GM19395 (cell line): ENCODE measurements around the gene SPEF1.

Experiments used
- ATAC-seq: cut with Tn5 transposase; IDR thresholded peaks from one replicate; pipeline ENCODE4 v1.9.1; 2021; ENCODE audit warnings: mild to moderate bottlenecking, moderate library complexity; ENCODE audit not compliant: unreplicated experiment

Gene SPEF1

DNA sequence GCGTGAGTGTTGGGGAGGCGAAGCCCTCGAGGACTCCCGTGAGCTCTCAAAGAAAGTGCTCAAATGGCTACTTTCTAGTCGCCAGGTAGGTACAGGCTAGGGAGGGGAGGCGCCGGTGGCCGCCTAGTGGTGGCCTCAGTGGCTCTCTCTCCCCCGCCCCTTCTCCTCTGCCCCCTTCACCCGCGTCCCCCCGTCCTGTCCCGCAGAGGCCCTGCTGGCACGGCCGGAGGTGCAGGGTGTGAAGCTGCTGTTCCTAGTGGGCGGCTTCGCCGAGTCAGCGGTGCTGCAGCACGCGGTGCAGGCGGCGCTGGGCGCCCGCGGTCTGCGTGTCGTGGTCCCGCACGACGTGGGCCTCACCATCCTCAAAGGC lies 30.0 kb downstream of the SPEF1 start:
- no peak for ATAC-seq

DNA sequence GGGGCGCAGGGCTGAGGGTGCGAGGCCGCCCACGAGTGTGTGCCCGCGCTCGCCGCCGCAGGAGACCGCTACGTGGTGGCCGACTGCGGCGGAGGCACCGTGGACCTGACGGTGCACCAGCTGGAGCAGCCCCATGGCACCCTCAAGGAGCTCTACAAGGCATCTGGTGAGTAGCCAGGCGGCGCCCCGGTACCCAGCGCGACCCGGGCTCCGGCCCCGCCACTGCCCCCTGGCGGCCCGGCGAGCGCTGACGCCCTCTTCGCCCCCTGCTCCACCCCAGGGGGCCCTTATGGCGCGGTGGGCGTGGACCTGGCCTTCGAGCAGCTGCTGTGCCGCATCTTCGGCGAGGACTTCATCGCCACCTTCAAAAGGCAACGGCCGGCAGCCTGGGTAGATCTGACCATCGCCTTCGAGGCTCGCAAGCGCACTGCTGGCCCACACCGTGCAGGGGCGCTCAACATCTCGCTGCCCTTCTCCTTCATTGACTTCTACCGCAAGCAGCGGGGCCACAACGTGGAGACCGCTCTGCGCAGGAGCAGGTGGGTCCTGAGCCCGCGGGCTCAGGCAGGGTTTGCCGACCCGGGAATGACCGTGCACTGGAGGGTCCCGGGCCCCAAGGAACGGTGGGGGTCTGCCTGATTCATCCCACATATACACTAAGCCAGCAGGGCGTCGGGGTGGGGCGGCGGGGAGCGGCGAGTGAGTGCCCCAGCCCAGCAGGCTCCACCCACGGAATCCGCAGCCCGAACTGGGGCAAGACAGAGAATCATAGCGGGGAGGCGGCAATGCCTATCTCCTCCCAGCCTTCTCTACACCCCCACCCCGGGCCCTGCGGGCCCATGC lies 31.3 kb downstream of the SPEF1 start:
- no peak for ATAC-seq

DNA sequence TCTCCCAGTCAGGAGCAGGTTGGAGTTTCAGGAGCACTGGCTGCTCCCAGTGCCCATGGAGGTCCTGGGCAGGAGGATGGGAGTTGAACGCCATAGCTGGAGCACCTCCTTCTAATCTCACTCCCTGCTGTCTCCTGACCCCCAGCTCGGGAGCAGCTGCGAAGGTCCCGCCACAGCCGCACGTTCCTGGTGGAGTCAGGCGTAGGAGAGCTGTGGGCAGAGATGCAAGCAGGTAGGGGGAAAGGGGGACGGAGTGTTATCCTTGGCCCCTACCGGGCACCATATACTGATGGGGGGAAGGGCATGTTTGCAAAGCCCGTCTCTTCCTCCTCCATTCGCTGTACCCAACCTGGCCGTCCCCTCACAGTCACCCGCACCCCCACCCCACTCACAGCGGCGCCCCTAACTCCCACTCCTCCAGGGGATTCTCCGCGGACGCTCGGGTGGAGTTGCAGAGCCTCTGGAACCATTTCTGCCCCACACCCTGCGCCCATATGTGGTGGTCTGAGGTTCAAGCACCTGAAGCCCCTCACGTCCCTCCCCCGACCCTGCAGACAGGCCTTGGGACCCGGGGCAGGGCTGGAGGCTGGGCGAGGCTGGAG lies 32.1 kb downstream of the SPEF1 start:
- ATAC-seq, result no peak

- no peak for ATAC-seq
These were observed 33.2 kb downstream of the SPEF1 start for GRCh38 chr20:3748073-3748472.

DNA sequence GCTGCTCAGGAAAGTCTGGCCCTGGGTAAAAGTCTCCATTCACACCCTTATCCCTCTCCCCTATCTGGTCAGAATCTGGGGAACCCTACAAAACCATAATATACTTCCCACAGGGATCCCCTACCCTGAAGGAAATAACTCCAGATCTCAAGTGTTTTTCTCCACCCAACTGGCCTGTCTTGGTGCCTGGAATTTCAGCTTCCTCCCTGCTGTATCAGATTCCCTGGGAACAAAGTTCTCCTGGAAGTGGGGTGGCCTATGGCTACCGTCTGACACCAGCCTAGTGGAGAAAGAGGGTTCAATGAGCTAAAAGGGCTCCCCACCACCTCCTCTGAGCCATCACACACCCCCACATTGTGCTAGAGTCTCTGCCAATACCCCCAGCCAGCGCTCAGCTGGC lies 33.8 kb downstream of the SPEF1 start:
- no peak for ATAC-seq

- ATAC-seq, result no peak
These were observed 35.5 kb downstream of the SPEF1 start for GRCh38 chr20:3745686-3746173.

DNA sequence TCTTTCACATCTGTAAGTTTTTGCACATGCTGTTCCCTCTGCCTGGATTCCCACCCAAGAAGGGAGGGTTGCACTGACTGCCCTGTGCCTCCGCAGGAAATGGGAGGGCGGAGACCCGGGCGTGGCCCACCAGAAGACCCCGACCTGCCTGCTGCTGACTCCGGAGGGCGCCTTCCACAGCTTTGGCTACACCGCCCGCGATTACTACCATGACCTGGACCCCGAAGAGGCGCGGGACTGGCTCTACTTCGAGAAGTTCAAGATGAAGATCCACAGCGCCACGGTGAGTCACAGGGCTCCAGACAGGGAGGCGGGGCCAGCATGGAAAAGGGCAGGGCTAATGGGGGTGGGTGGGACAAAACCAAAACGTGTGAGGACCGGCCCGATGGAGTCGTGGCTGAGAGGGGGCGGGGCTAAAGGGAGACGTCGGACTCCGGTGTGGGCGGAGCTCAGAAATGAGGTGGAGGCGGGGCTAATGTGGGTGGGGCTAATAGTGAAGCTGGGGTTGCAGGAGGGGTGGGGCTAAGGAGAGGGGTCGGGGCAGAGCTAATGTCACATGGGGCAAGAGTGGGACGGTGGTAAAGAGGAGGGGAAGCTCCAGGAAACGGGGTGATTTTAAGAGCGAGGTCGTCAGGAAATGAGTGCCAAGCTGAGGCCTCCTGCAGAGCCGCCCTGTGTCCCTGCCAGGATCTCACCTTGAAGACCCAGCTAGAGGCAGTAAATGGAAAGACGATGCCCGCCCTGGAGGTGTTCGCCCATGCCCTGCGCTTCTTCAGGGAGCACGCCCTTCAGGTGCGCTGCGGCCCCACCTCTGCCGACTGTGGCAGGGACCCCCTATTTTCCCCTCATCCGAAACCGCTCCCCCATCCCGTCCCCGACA lies 36.2 kb downstream of the SPEF1 start:
- no peak for ATAC-seq

- ATAC-seq, result no peak
These were observed 37.2 kb downstream of the SPEF1 start for GRCh38 chr20:3744037-3744436.

- ATAC-seq, result no peak
These were observed 38.0 kb downstream of the SPEF1 start for GRCh38 chr20:3743251-3743650.

DNA sequence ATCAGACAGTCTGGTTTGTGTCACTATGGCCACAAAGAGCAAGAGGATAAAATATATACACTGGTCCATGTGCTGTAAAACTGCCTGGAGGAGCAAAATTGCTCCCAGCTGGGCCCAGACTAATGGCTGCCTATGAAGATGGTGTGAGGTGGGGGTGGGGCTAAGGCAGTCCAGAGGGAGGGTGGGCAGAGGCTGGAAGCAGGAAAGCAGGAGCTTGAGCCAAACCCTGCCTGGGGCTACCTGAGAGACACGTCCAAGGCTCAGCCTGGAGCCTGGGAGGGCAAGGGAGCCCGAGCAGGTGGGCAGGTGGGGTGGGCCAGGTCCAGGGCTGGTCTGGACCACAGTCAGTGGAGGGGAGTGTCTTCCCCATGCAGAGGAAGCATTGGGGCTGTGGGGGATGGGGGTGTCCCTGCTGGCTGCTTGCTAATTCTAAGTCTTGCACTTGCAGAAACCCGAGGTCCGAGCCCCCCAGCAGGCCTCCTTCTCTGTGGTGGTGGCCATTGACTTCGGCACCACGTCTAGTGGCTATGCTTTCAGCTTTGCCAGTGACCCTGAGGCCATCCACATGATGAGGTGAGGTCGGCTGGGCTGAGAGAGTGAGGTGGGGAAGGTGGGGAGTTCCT lies 39.3 kb downstream of the SPEF1 start:
- no peak for ATAC-seq

DNA sequence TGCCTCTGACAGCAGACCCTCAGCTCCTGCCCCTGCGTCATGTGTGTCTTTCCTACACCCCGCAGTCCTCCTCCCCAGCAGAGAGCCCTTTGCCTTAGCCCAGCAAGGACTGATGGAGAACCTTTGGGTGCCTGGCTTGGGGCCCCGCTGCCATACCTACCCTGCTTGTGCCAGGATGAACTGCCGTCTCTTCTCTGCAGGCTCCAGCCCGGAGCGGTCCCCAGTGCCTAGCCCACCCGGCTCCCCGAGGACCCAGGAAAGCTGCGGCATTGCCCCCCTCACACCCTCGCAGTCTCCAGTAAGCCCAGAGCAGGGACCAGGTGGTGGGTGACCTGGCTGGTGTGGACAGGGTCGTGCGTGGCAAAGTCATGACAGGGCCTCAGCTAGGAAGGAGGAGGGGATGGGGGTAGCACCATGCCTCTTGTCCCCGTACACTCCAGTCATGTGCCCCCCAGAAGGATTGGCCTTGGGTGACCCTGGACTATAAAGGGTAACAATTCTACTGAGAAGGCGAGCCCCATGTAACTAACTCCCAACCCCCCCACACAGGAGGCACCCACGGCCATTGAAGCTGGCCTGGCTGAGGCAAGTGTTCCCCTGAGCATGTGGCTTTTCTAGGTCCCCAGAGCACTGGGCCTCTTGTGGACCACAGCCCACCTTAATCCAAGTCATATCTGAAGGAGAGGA lies 40.5 kb downstream of the SPEF1 start:
- ATAC-seq, result no peak

- no peak for ATAC-seq
These were observed 41.3 kb downstream of the SPEF1 start for GRCh38 chr20:3739926-3740451.

GRCh38 chr20:3739054-3739925 lies 42.0 kb downstream of the SPEF1 start:
- no peak for ATAC-seq

GRCh38 chr20:3738111-3739053 lies 42.9 kb downstream of the SPEF1 start:
- no peak for ATAC-seq

GRCh38 chr20:3735768-3736167 lies 45.5 kb downstream of the SPEF1 start:
- no peak for ATAC-seq

DNA sequence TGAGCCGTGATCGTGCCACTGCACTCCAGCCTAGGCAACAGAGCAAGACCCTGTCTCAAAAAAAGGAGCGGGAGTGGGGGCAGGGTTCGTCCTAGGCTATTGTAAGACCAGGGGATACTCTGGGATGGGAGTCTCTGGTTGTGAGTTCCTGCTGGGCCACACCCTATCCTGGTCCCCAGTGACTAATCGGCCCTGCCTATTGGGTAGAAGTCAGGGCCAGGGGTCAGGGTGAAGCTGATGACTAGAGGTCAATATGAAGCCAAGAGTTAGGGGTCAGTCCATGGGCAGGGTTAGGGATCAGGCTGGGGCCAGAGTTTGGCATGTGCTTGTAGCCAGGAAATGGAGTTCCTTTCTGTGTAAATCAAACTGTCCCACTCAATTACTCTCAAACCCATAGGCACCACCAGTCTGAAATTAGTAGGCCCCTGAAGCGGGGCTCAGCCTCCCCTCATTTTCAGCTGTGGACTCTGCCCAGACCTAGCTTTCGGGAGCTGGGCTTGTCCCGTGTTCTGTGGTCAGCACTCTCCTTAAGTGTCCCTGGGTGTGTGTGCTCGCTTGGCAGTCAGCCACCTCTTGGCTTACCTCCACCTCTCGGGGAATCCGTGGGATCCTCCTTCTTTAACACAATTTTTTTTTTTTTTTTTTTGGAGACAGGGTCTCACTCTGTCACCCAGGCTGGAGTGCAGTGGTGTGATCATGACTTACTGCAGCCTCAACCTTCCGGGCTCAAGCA lies 47.0 kb downstream of the SPEF1 start:
- ATAC-seq, result no peak
